Right hindlimb (tissue), 1 donor: ENCODE results near the gene SPAG7.
"Not testable (repeated sequence)": the region's sequence is repeated elsewhere in the genome, so short reads cannot be mapped to it uniquely, and the experiment has no call there.

Experiments used
- DNase-seq: peaks from one replicate; pipeline ENCODE4 v3.0.0-alpha.2; 2018

The SPAG7 gene

DNA sequence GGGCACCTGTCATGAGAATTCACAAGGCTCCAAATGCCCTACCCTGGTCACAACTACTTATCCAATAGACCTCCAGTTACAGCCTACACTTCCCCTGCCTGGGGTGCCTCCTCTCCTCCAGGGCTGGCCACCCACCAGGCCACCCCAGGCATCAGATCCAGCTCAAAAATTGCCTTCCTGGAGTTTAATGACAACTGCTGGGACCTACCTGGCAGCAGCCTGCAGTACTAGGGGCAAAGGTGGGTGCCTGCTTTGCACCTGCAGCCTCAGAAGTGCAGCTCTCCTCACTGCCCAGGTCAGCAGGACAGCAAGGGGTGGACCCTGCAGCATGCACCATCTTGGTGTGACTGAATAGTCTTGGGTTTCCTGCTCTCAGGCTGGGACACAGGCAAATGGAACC, 32.0 kb downstream of the SPAG7 start:
- no peak for DNase-seq

DNA sequence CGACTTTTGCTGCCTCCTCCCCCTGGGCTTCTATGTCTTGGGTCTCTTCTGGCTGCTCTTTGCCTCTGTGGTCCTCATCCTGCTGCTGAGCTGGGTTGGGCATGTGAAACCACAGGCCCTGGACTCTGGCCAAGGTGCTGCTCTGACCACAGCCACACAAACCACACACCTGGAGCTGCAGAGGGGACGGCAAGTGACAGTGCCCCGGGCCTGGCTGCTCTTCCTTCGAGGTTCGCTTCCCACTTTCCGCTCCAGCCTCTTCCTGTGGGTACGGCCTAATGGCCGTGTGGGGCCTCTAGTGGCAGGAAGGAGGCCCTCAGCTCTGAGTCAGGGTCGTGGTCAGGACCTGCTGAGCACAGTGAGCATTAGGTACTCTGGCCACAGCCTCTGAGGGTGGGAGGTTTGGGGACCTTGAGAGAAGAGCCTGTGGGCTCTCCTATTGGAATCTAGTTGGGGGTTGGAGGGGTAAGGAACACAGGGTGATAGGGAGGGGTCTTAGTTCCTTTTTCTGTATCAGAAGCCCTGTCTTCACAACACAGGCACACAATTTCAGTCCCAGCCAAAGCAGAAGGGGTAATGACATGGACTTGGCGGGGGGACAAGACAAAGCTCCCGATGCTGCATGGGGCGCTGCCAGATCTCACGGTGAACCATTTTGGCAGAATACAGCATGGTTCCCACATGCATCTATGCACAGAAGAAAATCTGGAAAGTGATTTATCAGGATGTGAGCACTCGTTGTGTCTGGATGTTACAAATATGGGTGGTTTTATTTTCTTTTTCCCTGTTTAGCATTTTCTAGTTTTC, 33.2 kb downstream of the SPAG7 start:
- DNase-seq: peak; percentile 56

DNA sequence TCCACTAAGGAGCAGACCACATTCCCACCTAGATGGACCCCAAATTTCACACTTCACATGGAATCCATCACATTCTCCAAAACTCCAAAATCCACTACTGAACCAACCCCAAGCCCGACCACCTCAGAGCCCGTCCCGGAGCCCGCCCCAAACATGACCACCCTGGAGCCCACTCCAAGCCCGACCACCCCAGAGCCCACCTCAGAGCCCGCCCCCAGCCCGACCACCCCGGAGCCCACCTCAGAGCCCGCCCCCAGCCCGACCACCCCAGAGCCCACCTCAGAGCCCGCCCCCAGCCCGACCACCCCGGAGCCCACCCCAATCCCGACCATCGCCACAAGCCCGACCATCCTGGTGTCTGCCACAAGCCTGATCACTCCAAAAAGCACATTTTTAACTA, 34.0 kb downstream of the SPAG7 start:
- DNase-seq: no peak

DNA sequence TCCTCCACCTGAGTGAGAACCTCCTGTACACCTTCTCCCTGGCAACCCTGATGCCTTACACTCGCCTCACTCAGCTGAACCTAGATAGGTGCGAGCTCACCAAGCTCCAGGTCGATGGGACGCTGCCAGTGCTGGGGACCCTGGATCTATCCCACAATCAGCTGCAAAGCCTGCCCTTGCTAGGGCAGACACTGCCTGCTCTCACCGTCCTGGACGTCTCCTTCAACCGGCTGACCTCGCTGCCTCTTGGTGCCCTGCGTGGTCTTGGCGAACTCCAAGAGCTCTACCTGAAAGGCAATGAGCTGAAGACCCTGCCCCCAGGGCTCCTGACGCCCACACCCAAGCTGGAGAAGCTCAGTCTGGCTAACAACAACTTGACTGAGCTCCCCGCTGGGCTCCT, 34.9 kb downstream of the SPAG7 start:
- no peak for DNase-seq

DNA sequence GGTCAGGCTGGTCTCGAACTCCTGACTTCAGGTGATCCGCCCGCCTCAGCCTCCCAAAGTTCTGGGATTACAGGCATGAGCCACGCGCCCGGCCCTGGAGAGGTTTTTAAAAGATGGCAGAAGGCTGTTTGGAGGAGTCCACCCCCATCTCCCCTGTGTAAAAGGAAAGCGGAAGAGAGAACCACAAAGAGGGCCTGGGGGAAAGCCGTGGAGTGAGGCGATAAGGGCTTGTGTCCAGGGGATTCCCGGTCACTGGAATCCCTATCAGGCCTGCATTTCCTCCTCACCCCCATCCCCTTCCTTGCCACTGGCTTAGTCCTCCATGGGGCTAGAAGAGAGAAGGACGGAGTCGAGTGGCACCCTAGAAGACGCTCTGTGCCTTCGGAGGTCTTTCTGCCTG, 35.7 kb downstream of the SPAG7 start, which contains the start of gene GP1BA:
TSS of gene GP1BA (plus strand) at position 315 of the 400 bp plus-strand sequence. CDS start 328 bp downstream, outside the sequence.
- DNase-seq: no peak

DNA sequence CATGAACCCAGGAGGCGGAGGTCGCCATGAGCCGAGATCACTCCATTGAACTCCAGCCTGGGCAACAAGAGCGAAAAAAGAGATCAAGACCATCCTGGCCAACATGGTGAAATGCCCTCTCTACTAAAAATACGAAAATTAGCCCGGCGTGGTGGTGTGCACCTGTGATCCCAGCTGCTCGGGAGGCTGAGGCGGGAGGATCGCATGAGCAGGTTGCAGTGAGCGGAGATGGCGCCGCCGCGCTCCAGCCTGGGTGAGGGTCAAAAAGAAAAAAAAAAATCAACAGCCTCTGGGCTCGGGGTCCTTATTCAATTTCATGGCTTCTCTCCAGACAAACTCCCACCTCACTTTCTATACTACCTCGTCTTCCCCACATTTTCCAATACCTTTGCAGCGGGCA, 38.7 kb downstream of the SPAG7 start:
- no peak for DNase-seq

DNA sequence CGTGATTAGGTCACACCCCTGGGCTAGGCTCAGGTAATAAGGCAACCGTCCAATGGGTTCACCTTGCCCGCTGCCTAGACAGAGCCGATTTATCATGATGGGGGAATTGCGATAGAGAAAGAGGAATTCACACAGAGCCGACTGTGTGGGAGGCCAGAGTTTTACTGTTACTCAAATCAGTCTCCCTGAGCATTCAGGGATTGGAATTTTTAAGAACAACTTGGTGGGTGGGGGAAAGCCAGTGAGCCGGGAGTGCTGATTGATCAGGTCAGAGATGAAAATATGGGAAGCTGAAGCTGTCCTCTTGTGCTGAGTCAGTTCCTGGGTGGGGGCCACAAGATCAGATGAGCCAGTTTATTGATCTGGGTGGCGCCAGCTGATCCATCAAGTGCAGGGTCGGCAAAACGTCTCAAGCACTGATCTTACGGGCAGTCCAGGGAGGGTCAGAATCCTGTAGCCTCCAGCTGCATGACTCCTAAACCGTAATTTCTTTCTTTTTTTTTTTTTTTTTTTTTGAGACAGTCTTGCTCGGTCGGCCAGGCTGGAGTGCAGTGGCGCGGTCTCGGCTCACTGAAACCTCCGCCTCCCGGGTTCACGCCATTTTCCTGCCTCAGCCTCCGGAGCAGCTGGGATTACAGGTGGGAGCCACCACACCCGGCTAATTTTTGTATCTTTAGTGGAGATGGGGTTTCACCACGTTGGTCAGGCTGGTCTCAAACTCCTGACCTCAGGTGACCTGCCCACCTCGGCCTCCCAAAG, 40.9 kb downstream of the SPAG7 start:
- not testable (repeated sequence) for DNase-seq

DNA sequence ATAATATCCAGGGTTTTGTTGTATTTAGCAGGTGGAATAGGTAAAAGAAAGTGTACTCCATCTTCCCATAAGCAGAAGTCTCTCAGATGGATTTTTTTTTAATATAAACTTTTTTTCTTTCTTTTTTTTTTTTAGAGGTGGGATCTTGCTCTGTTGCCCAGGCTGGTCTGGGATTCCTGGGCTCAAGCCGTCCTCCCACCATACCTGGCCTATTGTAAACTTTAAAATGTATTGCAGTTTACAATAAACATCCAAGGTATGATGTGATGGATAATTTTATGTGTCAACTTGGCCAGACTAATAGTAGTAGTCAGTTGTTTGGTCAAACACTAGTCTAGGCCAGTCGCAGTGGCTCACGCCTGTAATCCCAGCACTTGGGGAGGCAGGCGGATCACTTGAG, 46.3 kb downstream of the SPAG7 start:
- DNase-seq: no peak

DNA sequence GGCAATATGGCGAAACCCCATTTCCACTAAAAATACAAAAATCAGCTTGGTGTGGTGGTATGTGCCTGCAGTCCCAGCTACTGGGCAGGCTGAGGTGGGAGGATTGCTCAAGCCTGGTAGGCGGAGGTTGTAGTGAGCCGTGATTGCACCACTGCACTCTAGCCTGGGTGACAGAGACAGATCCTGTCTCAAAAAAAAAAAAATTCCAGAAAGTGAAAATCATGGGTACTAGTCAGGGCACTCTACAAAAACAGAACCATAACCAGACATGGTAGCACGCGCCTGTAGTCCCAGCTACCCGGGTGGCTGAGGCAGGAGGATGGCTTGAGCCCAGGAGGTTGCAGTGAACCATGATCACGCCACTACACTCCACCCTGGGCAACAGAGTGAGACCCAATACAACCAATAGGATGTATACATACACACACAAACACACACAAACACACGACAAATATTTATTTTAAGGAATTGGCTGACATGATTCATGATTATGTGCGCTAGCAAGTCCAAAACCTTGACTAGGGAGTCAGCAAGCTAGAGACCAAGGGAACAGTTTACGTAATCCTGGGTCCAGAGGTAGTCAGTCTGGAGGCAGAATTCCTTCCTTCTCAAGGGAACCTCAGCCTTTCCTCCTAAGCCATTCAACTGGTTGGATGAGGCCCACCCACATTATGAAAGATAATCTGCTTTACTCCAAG, 47.1 kb downstream of the SPAG7 start:
- no peak for DNase-seq

DNA sequence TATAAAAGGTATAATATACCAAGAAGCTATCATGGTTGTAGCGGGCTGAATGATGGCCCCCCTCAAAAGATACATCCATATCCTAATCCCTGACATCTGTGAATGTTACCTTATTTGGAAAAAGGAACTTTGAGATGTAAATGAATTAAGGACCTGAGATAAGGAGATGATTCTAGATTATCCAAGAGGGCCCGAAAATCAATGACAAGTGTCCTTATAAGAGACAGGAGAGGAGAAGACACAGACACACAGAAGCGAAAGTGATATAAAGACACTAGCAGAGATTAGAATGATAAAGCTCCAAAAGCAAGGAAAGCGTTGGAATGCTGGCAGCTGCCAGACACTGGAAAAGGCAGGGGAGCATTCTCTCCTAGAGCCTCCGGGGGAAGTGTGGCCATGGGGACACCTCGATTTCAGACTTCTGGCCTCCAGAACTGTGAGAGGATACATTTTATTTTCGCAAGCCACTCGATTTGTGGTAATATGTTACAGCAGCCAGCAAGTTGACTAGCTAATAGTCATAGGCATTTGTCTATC, 48.0 kb downstream of the SPAG7 start:
- no peak for DNase-seq

DNA sequence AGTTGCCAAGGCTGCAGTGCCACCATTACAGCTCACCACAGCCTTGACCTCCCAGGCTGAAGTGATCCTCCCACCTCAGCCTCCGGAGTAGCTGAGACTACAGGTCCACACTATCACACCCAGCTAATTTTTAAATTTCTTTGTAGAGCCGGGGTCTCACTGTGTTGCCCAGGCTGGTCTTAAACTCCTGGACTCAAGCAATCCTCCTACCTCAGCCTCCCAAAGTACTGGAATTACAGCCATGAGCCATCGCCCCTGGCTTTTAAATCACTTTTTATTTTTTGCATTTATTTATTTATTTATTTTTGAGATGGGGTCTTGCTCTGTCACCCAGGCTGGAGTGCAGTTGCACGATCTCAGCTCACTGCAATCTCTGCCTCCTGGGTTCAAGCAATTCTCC, 53.1 kb downstream of the SPAG7 start:
- DNase-seq: not testable (repeated sequence)

DNA sequence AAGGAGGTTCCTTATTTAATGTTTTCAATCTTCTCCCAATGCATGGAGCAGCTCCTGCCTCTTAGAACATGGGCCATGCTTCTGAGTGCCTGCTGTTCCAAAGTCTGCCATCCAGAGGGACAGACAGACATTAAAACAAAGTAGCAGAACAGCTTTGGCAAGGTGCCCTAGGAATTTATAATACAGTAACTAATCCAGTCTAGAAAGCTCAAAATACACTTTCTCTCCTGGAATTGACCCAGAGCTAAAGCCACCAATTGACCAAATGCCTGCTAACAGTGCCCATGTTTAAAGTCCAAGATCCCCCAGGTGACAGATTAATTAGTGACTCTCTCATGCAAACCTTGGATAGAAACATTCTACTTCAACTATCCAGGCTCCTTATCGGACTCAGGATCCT, 53.6 kb downstream of the SPAG7 start:
- DNase-seq: no peak
